Common myeloid progenitor, CD34-positive (primary cell): ENCODE results near the gene USB1.
A peak's percentile ranks its signal among the peaks of the same experiment; 100 is the strongest.

ENCODE experiments used
- CTCF ChIA-PET: fragments of 350-600 bp; sonication (Branson Sonifier 250); formaldehyde crosslinking; loops from one replicate; lab custom pipeline; 2021; ENCODE audit warnings: antibody characterized with exemption; lab: Charles Lee
- POLR2A ChIA-PET: fragments of 350-600 bp; sonication (Branson Sonifier 250); formaldehyde crosslinking; loops from one replicate; lab custom pipeline; 2021; ENCODE audit warnings: antibody characterized with exemption; lab: Charles Lee
- DNase-seq, 3 donors: peaks; one replicate each; pipeline versions ENCODE4 v3.0.0 to v3.0.0-alpha.2; 2013
- H3K27ac ChIP-seq, 2 experiments: 1 replicate in 1 of 2; 2 replicates in 1 of 2; pipeline ENCODE4 v1.7.0; 2013; ENCODE audit warnings: inconsistent platforms in 2 of 2, low read length in 2 of 2, mild to moderate bottlenecking in 2 of 2, low read depth in 1 of 2, moderate library complexity in 1 of 2; ENCODE audit not compliant: severe bottlenecking in 2 of 2, insufficient read depth in 1 of 2, poor library complexity in 1 of 2
- H3K27me3 ChIP-seq, 5 experiments: replicated peaks in 2 of 5; 1 replicate in 3 of 5; 2 replicates in 2 of 5; pipeline versions ENCODE4 v1.6.1 to v1.7.0; 2013; ENCODE audit warnings: low read length in 4 of 5, mild to moderate bottlenecking in 2 of 5, moderate library complexity in 2 of 5, inconsistent platforms in 1 of 5; ENCODE audit not compliant: insufficient read depth in 5 of 5, control insufficient read depth in 4 of 5
- H3K36me3 ChIP-seq, 4 experiments: 1 replicate in 2 of 4; 2 replicates in 2 of 4; pipeline versions ENCODE4 v1.6.1 to v1.7.0; 2013; ENCODE audit warnings: low read length in 3 of 4, control low read depth in 1 of 4, mild to moderate bottlenecking in 1 of 4; ENCODE audit not compliant: control insufficient read depth in 4 of 4, insufficient read depth in 4 of 4
- H3K4me1 ChIP-seq, 4 experiments: 1 replicate in 3 of 4; 2 replicates in 1 of 4; pipeline versions ENCODE4 v1.6.1 to v1.7.1; 2013; ENCODE audit warnings: low read length in 3 of 4, mild to moderate bottlenecking in 3 of 4, control low read depth in 1 of 4, inconsistent platforms in 1 of 4, moderate library complexity in 1 of 4; ENCODE audit not compliant: control insufficient read depth in 4 of 4, insufficient read depth in 4 of 4; ENCODE audit errors: control extremely low read depth in 1 of 4
- H3K4me3 ChIP-seq, 7 experiments: 1 replicate in 4 of 7; 2 replicates in 3 of 7; pipeline versions ENCODE4 v1.5.1 to v1.7.0; 2013; ENCODE audit warnings: mild to moderate bottlenecking in 7 of 7, low read length in 6 of 7, moderate library complexity in 6 of 7, inconsistent platforms in 2 of 7, low read depth in 2 of 7, control low read depth in 1 of 7; ENCODE audit not compliant: insufficient read depth in 4 of 7, control insufficient read depth in 1 of 7; ENCODE audit errors: extremely low read depth in 1 of 7
- H3K9me3 ChIP-seq, 5 experiments: 1 replicate in 4 of 5; 2 replicates in 1 of 5; pipeline versions ENCODE4 v1.6.1 to v1.7.1; 2013; ENCODE audit warnings: low read length in 4 of 5, mild to moderate bottlenecking in 2 of 5, inconsistent platforms in 1 of 5, low read depth in 1 of 5, moderate library complexity in 1 of 5; ENCODE audit not compliant: control insufficient read depth in 4 of 5, insufficient read depth in 2 of 5; ENCODE audit errors: control extremely low read depth in 1 of 5
- WGBS: methylation state at CpG from one replicate; pipeline ENCODE4 v1.1.5; 2013; ENCODE audit not compliant: insufficient coverage; 5-methylcytosine and 5-hydroxymethylcytosine counted together

USB1 gene

DNA sequence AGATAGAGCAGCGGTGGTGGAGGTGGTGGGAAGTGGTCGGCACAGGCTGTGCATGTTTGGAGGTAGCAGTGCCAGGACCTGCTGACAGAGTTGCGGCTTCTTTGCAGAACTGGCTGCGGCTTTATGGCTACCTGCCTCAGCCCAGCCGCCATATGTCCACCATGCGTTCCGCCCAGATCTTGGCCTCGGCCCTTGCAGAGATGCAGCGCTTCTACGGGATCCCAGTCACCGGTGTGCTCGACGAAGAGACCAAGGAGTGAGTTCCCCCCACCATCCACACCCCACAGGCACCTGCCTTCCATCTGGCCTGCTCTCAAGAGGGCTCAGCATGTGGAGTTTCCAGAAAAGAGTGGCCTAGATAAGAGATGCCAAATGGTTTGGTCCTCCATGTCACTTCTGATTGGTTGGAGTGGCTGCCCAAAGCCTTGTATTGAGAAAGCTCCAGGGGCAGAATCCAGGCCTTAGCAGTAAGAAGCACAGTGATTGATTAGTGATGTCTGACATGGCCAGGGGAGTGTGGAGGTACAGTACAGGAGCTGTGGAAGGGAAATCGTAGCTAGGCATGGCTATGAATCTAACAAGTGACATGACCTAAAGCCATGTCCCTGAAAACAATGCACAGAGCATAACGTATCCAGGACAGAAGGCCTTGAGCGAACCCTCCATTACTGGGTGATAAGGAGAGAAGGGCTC is 36.3 kb downstream of the USB1 start:
- ChIA-PET POLR2A (no interaction called here), CTCF (interaction anchor here (2.4 kb wide), 1 partner anchor 84 kb away, joined by 13 read pairs; no protein-coding TSS in a partner anchor)
- no peaks in the 10 kb centered on the region for H3K9me3 ChIP-seq
- no peaks in the 10 kb centered on the region for H3K4me1 ChIP-seq
- H3K36me3 ChIP-seq: no peaks in the 10 kb centered on the region
- no peak overlapping the region for H3K4me3 ChIP-seq
- 98% methylated on average over 16 of the region's 16 CpGs for WGBS
- no peak overlapping the region for H3K27ac ChIP-seq
- H3K27me3 ChIP-seq: no peaks in the 10 kb centered on the region
- DNase-seq: no peak

- Histone ChIP-seq H3K27ac (no peak overlapping the region), H3K4me3 (no peak overlapping the region), H3K36me3 (no peaks in the 10 kb centered on the region), H3K27me3 (no peaks in the 10 kb centered on the region), H3K9me3 (no peaks in the 10 kb centered on the region), H3K4me1 (no peaks in the 10 kb centered on the region)
- CTCF ChIA-PET: interaction anchor here (1.5 kb wide), 1 partner anchor 11 kb away, joined by 3 read pairs; no protein-coding TSS in a partner anchor
- POLR2A ChIA-PET: no interaction called here
- WGBS: 98% methylated on average over 20 of the region's 20 CpGs
- DNase-seq: no peak
These were observed 37.0 kb downstream of the USB1 start for GRCh38 chr16:58038219-58038641.

GRCh38 chr16:58039829-58040495 is 38.8 kb downstream of the USB1 start:
- Histone ChIP-seq H3K4me1 (no peaks in the 10 kb centered on the region), H3K27me3 (no peaks in the 10 kb centered on the region), H3K4me3 (no peak overlapping the region), H3K9me3 (no peaks in the 10 kb centered on the region), H3K36me3 (no peaks in the 10 kb centered on the region), H3K27ac (no peak overlapping the region)
- no peak for DNase-seq
- ChIA-PET POLR2A (interaction anchor here (0.6 kb wide), 1 partner anchor 13 kb away, joined by 3 read pairs; no protein-coding TSS in a partner anchor), CTCF (interaction anchor here (1.4 to 1.5 kb wide), 2 partner anchors 9 to 16 kb away, joined by 3 read pairs; no protein-coding TSS in a partner anchor)
- WGBS: 96% methylated on average over 20 of the region's 26 CpGs

DNA sequence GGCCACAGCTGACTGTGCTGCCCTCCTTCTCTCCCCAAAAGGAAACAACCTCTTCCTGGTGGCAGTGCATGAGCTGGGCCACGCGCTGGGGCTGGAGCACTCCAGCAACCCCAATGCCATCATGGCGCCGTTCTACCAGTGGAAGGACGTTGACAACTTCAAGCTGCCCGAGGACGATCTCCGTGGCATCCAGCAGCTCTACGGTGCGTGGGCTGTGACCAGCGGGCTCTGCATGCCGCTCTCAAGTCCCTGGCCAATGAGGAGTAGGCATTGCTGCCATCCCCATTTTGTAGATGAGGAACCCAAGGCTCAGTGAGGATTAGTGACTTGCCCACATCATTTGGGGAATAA is 39.3 kb downstream of the USB1 start:
- Histone ChIP-seq H3K4me3 (no peak overlapping the region), H3K27me3 (no peaks in the 10 kb centered on the region), H3K36me3 (no peaks in the 10 kb centered on the region), H3K27ac (no peak overlapping the region), H3K4me1 (no peaks in the 10 kb centered on the region), H3K9me3 (no peaks in the 10 kb centered on the region)
- ChIA-PET CTCF (interaction anchor here (1.4 kb wide), 1 partner anchor 17 kb away, joined by 3 read pairs; no protein-coding TSS in a partner anchor), POLR2A (no interaction called here)
- 96% methylated on average over 12 of the region's 12 CpGs for WGBS
- no peak for DNase-seq

- CTCF ChIA-PET: no interaction called here
- 89% methylated on average over 12 of the region's 14 CpGs for whole genome bisulfite sequencing
These were observed 39.9 kb downstream of the USB1 start for GRCh38 chr16:58040945-58041627.

DNA sequence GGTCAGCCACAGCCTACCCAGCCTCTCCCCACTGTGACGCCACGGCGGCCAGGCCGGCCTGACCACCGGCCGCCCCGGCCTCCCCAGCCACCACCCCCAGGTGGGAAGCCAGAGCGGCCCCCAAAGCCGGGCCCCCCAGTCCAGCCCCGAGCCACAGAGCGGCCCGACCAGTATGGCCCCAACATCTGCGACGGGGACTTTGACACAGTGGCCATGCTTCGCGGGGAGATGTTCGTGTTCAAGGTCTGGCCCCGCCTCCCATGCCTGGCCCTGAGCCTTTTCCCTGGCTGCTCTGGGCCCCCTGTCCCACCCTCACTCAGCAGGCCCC is 40.4 kb downstream of the USB1 start:
- WGBS: 97% methylated on average over 12 of the region's 18 CpGs
- no peaks in the 10 kb centered on the region for H3K36me3 ChIP-seq
- ChIA-PET CTCF (no interaction called here), POLR2A (no interaction called here)
- H3K27ac ChIP-seq: no peak overlapping the region
- H3K4me1 ChIP-seq: peaks cover 0 to 6% (median 0%) of the 10 kb centered on the region in 4 experiments
- no peak overlapping the region for H3K4me3 ChIP-seq
- no peaks in the 10 kb centered on the region for H3K9me3 ChIP-seq
- DNase-seq: no peak
- no peaks in the 10 kb centered on the region for H3K27me3 ChIP-seq

More at GRCh38 chr16:58040945-58041627, 39.9 kb downstream of the USB1 start:
- Histone ChIP-seq H3K4me3 (no peak overlapping the region), H3K27ac (no peak overlapping the region), H3K27me3 (no peaks in the 10 kb centered on the region), H3K4me1 (peaks cover 0 to 1% (median 0%) of the 10 kb centered on the region in 4 experiments), H3K36me3 (no peaks in the 10 kb centered on the region), H3K9me3 (no peaks in the 10 kb centered on the region)
- peak in 1 of 3 donors; percentile 24 for DNase-seq
- POLR2A ChIA-PET: no interaction called here
